Lung (tissue), 12 donors: ENCODE measurements around the gene OR2F2. TPM values are rescaled to one million over a fixed set of nuclear protein-coding genes. Genes with fewer than 3 reads are reported as not detected.

ENCODE experiments used
- ATAC-seq: fragments of 200-7000 bp; cut with Tn5 transposase; one replicate; pipeline ENCODE4 v1.9.1; 2020; ENCODE audit warnings: moderate number of reproducible peaks; ENCODE audit not compliant: insufficient read depth, low FRiP score
- DNase-seq, 3 donors: peaks; one replicate each; pipeline ENCODE4 v3.0.0-alpha.2; 2013 to 2017
- H3K27ac ChIP-seq, 2 donors: one replicate each; pipeline ENCODE4 v1.5.1; 2013; ENCODE audit warnings: mild to moderate bottlenecking in 2 of 2, moderate library complexity in 2 of 2, control low read depth in 1 of 2, inconsistent platforms in 1 of 2, low read depth in 1 of 2, low read length in 1 of 2
- H3K27me3 ChIP-seq, 3 donors: one replicate each; pipeline ENCODE4 v1.5.1; 2013; ENCODE audit warnings: low read length in 2 of 3; ENCODE audit not compliant: control insufficient read depth in 3 of 3, insufficient read depth in 3 of 3
- H3K36me3 ChIP-seq, 4 donors: one replicate each; pipeline ENCODE4 v1.5.1; 2013; ENCODE audit warnings: low read length in 4 of 4, mild to moderate bottlenecking in 1 of 4, moderate library complexity in 1 of 4; ENCODE audit not compliant: control insufficient read depth in 4 of 4, insufficient read depth in 4 of 4
- H3K4me1 ChIP-seq, 5 donors: one replicate each; pipeline ENCODE4 v1.5.1; 2013; ENCODE audit warnings: low read length in 5 of 5, mild to moderate bottlenecking in 2 of 5, moderate library complexity in 1 of 5; ENCODE audit not compliant: control insufficient read depth in 5 of 5, insufficient read depth in 5 of 5
- H3K4me3 ChIP-seq: one replicate; pipeline ENCODE4 v1.5.1; 2013; ENCODE audit warnings: mild to moderate bottlenecking, control low read depth, moderate library complexity
- H3K9ac ChIP-seq, 2 donors: one replicate each; pipeline ENCODE4 v1.5.1; 2013; ENCODE audit warnings: low read length in 2 of 2, control low read depth in 1 of 2; ENCODE audit not compliant: insufficient read depth in 1 of 2
- H3K9me3 ChIP-seq, 4 donors: one replicate each; pipeline ENCODE4 v1.5.1; 2013; ENCODE audit warnings: low read length in 3 of 4, mild to moderate bottlenecking in 1 of 4, moderate library complexity in 1 of 4; ENCODE audit not compliant: control insufficient read depth in 4 of 4, insufficient read depth in 3 of 4
- CTCF ChIP-seq: IDR thresholded peaks from 2 replicates; pipeline ENCODE4 v1.5.1; 2012; ENCODE audit warnings: mild to moderate bottlenecking; ENCODE audit errors: control extremely low read depth, extremely low read depth
- WGBS, 2 donors: extraction: QIAGEN DNeasy Blood & Tissue Kit; methylation state at CpG; one replicate each; pipeline ENCODE4 v1.1.7; 2013; 5-methylcytosine and 5-hydroxymethylcytosine counted together
- polyA plus RNA-seq, 2 donors: library from polyadenylated mRNA; stranded (reverse); fragments of 200-250 nt; gene quantifications; one replicate each; pipeline ENCODE4 v1.2.1, GENCODE V29; 2013
- total RNA-seq, 2 donors: library from RNA; depleted of rRNA in 1 of 2; stranded (reverse); fragments of >200 nt in 1 of 2; gene quantifications; one replicate each; pipeline ENCODE4 v1.2.1, GENCODE V29; 2014 to 2021
- donor health status: control.
- donor health status: control.
- donor health status: Bipolar disorder and iron deficiency.
- donor health status: healthy.
- donor health status: DM: yes; HTN: yes; CAD: no.

The OR2F2 gene
- total and polyA plus RNA-seq, 4 donors, result not detected

- no peak for DNase-seq
- no peak overlapping the region for H3K4me3 ChIP-seq
- H3K4me1 ChIP-seq, result no peaks in the 10 kb centered on the region
- WGBS, 2 donors, result 70 to 76% methylated on average over 2 of the region's 2 CpGs
- no peak for ATAC-seq
- no peaks in the 10 kb centered on the region for H3K36me3 ChIP-seq
- H3K9ac ChIP-seq, result no peak overlapping the region
- no peak overlapping the region for H3K27ac ChIP-seq
- H3K9me3 ChIP-seq, result no peaks in the 10 kb centered on the region
- no peak for TF ChIP-seq CTCF
- H3K27me3 ChIP-seq, result peaks cover 0 to 2% (median 0%) of the 10 kb centered on the region in 3 donors
These were observed 12.1 kb downstream of the OR2F2 start for GRCh38 chr7:143947111-143947510.

GRCh38 chr7:143948733-143949132, 13.7 kb downstream of the OR2F2 start:
- Histone ChIP-seq H3K9me3 (no peaks in the 10 kb centered on the region), H3K4me3 (no peak overlapping the region), H3K27ac (no peak overlapping the region), H3K36me3 (no peaks in the 10 kb centered on the region), H3K9ac (no peak overlapping the region), H3K4me1 (no peaks in the 10 kb centered on the region), H3K27me3 (no peaks in the 10 kb centered on the region)
- 24 to 71% methylated on average over 2 of the region's 2 CpGs for WGBS, 2 donors
- ATAC-seq, result no peak
- no peak for TF ChIP-seq CTCF
- no peak for DNase-seq

DNA sequence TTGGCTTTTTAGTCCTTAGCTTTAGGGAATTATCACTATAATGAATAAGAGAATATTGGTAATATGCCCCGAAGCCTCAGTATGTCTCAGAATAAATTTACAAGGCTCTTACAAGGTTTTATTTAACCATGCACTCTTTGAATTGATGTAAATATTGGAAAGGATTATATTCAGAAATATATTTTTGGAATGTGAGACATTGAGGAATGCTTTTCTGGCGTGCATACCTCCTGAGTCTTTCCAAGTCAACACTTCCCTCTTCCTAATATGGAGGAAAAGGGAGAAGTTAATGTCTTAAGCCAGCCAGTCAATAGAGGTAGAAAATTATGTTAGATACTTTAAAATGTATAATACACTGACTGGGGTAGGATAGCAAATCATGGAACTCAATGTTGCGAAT, 18.4 kb downstream of the OR2F2 start:
- 64 to 81% methylated on average over 3 of the region's 3 CpGs for WGBS, 2 donors
- Histone ChIP-seq H3K4me1 (no peaks in the 10 kb centered on the region), H3K9ac (no peak overlapping the region), H3K9me3 (no peaks in the 10 kb centered on the region), H3K4me3 (no peak overlapping the region), H3K27ac (no peak overlapping the region), H3K27me3 (no peaks in the 10 kb centered on the region), H3K36me3 (no peaks in the 10 kb centered on the region)
- no peak for TF ChIP-seq CTCF
- ATAC-seq, result no peak
- DNase-seq, result no peak

DNA sequence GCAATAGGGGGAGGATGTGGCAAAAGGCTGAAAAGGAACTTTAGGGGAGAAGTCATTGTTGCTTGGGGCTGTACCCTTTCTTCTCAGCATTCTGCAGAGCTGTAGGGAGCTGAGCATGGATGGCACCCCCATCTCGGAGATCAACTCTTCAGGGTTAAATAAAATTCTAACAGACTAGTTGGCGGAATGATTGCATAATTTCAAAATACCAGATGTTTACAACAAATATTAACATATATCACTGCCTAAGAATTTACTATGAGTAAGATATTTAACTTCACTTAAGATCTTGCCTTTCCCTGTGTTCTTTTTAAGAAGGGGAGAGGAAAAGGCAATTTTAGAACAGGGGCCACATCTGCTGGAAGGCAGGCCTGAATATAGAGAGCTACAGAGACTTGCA, 19.1 kb downstream of the OR2F2 start:
- H3K9ac ChIP-seq, result no peak overlapping the region
- 74 to 81% methylated on average over 2 of the region's 2 CpGs for WGBS, 2 donors
- DNase-seq (peak in 1 of 3 donors; percentile 9), ATAC-seq (no peak)
- H3K27ac ChIP-seq, result no peak overlapping the region
- no peak overlapping the region for H3K4me3 ChIP-seq
- H3K27me3 ChIP-seq, result no peaks in the 10 kb centered on the region
- TF ChIP-seq CTCF, result no peak
- no peaks in the 10 kb centered on the region for H3K4me1 ChIP-seq
- H3K9me3 ChIP-seq, result no peaks in the 10 kb centered on the region
- H3K36me3 ChIP-seq, result no peaks in the 10 kb centered on the region
